ENCODE results near the gene GMEB2. TPM values are rescaled to one million over a fixed set of nuclear protein-coding genes. Genes with fewer than 3 reads are reported as not detected.

GMEB2 gene
- total RNA-seq, 4 donors from 2014 or later, result 6.6 to 12.8 (median 9.2) TPM

- DNase-seq (ENCODE audit: low spot score) (no peak), ATAC-seq (ENCODE audit: low FRiP score) (no peak)
- TF ChIP-seq, protein P1, sequence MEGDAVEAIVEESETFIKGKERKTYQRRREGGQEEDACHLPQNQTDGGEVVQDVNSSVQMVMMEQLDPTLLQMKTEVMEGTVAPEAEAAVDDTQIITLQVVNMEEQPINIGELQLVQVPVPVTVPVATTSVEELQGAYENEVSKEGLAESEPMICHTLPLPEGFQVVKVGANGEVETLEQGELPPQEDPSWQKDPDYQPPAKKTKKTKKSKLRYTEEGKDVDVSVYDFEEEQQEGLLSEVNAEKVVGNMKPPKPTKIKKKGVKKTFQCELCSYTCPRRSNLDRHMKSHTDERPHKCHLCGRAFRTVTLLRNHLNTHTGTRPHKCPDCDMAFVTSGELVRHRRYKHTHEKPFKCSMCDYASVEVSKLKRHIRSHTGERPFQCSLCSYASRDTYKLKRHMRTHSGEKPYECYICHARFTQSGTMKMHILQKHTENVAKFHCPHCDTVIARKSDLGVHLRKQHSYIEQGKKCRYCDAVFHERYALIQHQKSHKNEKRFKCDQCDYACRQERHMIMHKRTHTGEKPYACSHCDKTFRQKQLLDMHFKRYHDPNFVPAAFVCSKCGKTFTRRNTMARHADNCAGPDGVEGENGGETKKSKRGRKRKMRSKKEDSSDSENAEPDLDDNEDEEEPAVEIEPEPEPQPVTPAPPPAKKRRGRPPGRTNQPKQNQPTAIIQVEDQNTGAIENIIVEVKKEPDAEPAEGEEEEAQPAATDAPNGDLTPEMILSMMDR (IDR thresholded peaks at IDR 0.05), result no peak
Measured at GRCh38 chr20:63552481-63553249, 74.2 kb downstream of the GMEB2 start.

DNA sequence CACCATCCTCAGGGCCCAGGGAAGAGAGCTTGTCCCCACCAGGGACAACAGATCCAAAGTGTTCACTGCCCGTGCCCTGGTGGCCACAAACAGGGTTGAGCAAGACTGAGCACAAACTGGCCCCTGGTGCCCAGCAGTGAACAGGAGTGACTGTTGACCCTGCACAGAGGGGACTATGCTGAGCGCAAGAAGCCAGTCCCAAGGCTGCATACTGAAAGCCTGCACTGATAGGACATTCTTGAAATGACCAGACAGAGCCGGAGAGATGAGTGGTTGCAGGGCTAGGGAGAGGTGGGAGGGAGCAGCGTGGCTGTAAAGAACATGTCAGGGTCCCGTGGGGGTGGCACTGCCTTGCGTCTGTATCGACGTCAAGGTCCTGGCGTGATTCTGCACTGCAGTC, 75.8 kb downstream of the GMEB2 start:
- TF ChIP-seq, protein P1 (IDR thresholded peaks at IDR 0.05), result no peak
- no peak for DNase-seq (ENCODE audit: low spot score)
- ATAC-seq (ENCODE audit: low FRiP score), result no peak

- TF ChIP-seq, protein P1 (IDR thresholded peaks at IDR 0.05), result no peak
- DNase-seq (ENCODE audit: low spot score) (no peak), ATAC-seq (ENCODE audit: low FRiP score) (no peak)
Measured at GRCh38 chr20:63549679-63550282, 77.1 kb downstream of the GMEB2 start.

DNA sequence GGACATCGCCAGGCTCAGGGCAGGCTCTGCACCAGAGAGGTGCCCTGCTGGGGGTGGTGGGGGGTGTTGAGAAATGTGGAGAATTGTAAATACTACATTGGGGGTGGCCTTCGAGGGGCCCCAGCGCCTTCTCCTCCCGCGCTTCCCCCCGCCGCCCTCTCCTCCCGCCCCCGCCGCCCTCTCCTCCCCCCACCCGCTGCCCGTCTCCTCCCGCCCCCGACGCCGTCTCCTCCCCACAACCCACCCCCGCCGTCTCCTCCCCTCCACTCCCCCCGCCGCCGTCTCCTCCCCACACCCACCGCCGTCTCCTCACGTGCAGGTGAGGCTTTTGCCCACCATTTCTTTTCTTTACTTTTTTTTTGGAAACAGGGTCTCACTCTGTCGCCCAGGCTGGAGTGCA, 77.9 kb downstream of the GMEB2 start:
- DNase-seq (ENCODE audit: low spot score) (no peak), ATAC-seq (ENCODE audit: low FRiP score) (no peak)
- TF ChIP-seq, protein P1 (IDR thresholded peaks at IDR 0.05), result no peak

GRCh38 chr20:63548542-63548941, 78.4 kb downstream of the GMEB2 start:
- TF ChIP-seq, protein P1 (IDR thresholded peaks at IDR 0.05), result no peak
- no peak for ATAC-seq (ENCODE audit: low FRiP score)

GRCh38 chr20:63547725-63548480, 79.0 kb downstream of the GMEB2 start, which contains the start of gene SRMS:
Gene SRMS (minus strand): TSS chr20:63547749. CDS start chr20:63547463, 286 bp downstream.
- TF ChIP-seq, protein P1 (IDR thresholded peaks at IDR 0.05), result no peak
- ATAC-seq (ENCODE audit: low FRiP score), result no peak
- DNase-seq (ENCODE audit: low spot score), result no peak

More at GRCh38 chr20:63548542-63548941, 78.4 kb downstream of the GMEB2 start:
- DNase-seq (ENCODE audit: low spot score), result no peak
